T-helper 9 cell (primary cell): ENCODE measurements around the gene KIAA1549.

Source experiments
- DNase-seq: peaks from one replicate; pipeline ENCODE4 v3.0.0-alpha.2; 2020

The KIAA1549 gene

DNA sequence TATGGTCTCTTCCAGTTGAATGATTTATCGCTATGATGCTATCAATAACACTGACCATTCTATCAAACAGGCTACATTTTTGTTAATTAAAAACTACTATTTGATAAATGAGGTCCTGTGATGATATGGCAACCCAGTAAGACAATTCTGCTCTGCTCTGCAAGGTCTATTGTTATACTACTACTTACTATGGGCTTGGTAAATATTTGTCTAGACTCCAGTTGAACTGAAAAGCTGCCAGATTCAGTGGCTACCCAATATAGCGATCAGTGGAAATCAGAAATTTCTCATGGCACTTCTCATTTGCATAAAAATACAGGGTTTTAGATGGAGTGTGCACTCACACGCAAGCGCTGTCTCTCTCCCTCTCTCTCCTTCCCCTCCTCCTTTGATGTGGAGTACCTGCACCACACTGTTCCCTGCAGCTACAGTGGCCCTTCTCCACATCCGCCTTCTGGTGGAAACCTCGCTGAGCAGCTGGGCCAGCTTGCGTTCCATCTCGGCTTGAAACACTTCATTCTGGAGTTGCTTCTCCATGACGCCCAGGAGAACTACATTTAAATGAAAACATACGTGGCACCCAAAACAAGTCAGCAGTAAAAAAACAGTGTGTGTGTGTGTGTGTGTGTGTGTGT, 77.9 kb downstream of the KIAA1549 start:
- peak; percentile 67 for DNase-seq

DNA sequence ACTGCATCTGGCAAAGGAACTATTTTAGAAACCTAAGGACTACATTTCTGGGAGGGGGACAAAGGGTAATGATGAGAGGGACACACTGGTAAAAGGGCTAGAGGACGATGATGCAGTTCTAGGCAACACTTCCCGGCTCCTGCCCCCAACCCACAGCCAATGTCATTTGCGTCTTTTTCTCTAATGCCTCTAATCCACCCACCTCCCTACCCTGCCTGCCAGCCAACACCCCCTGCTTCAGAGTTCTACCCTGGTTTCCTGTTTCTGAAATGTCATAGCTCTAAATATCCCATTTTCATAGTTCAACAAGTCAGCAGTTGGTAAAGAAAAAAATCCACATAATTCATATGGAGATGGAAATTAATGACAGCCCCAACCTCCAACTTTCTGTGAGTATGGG, 79.0 kb downstream of the KIAA1549 start:
- DNase-seq = no peak

- no peak for DNase-seq
These were observed 81.0 kb downstream of the KIAA1549 start for GRCh38 chr7:138900035-138900828.

GRCh38 chr7:138898802-138899201, 82.4 kb downstream of the KIAA1549 start:
- DNase-seq = no peak

- no peak for DNase-seq
These were observed 82.9 kb downstream of the KIAA1549 start for GRCh38 chr7:138898255-138898654.

DNA sequence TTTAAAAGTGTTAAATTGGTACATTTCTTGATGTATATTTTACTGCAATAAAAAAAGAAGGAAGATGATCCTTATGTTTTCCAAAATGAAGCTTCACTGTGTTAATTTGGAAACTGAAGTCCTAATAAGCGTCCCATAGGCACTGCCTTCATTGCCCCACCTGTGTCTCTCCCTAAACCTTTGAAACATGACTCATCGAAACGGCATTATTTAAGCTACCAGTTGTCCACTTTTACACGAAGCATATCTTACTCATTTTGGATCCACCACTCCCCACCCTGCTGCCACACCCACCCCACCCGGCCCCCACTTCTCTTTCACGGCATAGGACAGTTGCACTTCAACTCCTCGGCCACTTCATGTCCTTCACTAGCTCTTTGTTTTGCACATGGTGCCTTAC, 85.5 kb downstream of the KIAA1549 start:
- DNase-seq = no peak

DNA sequence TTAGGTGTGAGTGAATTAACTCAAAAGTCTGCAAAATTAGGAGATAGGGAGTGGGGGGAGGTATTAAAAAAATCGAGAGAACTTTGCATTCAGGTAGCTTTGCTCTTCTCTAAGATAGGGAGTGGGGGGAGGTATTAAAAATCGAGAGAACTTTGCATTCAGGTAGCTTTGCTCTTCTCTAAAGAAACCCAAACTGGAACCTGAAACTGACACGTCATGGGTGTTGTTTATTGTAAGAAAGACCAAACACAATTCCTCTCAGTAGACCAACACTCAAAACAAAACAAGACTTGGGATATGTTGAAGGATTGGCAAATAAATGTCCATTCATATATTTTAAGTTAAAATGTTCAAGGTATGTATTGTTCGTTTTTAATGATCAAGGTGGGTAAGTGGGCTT, 87.9 kb downstream of the KIAA1549 start:
- DNase-seq = no peak

GRCh38 chr7:138892812-138893211, 88.4 kb downstream of the KIAA1549 start:
- no peak for DNase-seq

- no peak for DNase-seq
These were observed 89.1 kb downstream of the KIAA1549 start for GRCh38 chr7:138892006-138892630.

GRCh38 chr7:138891446-138891810, 89.8 kb downstream of the KIAA1549 start:
- DNase-seq = no peak

GRCh38 chr7:138890499-138891445, 90.4 kb downstream of the KIAA1549 start:
- no peak for DNase-seq

DNA sequence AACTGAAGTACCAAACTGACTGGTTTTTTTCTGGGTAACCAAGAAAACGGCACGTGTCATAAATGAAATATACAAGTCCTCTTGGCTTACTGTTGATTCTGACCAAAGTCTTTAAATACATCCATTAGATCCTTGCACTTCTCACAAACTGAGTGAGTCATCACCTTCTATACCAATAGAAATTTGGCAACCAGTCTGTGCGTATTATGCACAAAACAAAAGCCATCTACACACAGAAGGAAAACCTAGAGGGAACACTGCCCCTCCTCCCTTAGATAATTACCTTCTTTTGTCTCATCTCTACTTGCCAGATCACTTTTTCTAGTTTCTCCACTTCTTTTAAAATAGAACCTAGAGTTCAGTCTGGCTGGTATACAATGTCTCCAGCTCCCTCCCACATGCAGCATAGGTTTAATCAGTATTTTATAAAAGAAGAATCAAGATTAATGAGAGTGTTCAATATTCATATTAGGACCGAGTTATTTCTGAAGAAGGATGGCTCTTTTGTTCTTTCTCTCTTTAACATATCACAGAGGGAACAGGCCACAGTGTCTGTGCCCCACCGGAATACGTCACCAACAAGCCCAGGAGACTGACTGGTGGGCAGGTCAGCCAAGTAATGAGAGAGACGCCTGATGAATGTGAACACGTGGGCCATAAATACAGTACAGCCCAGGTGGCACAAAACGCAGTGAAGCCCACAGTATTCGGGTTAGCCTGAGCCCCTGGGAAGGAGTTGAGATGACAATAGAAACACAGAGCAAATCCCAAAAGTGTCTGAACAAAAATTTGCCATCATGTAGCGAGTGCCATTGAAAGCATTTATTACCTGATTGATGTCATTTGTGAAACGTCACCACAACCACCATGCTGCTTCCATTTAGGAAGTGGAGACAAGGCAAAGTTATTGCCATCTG, 91.3 kb downstream of the KIAA1549 start:
- DNase-seq = no peak

GRCh38 chr7:138887872-138888656, 93.1 kb downstream of the KIAA1549 start:
- no peak for DNase-seq

GRCh38 chr7:138887085-138887710, 94.0 kb downstream of the KIAA1549 start:
- no peak for DNase-seq

DNA sequence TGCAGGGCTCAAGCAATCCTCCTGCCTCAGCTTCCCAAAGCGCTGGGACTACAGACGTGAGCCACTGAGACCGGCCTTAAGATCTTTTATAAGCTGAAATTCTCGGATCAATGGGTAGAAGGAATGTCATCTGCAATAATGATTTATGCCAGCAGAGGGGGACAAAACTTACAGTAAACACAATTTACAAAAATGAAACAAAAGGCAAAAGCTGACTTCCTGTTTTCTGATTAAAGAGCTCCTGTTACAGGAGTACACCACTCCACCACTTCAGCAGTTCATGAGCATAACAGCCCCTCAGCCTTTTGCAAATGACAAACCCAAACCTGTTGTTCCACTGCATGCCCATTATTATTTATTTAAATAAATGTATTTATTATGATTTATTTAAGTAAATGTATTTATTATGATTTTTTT, 94.7 kb downstream of the KIAA1549 start:
- no peak for DNase-seq

- no peak for DNase-seq
These were observed 95.6 kb downstream of the KIAA1549 start for GRCh38 chr7:138885383-138886147.

- no peak for DNase-seq
These were observed 98.9 kb downstream of the KIAA1549 start for GRCh38 chr7:138882249-138882648.

DNA sequence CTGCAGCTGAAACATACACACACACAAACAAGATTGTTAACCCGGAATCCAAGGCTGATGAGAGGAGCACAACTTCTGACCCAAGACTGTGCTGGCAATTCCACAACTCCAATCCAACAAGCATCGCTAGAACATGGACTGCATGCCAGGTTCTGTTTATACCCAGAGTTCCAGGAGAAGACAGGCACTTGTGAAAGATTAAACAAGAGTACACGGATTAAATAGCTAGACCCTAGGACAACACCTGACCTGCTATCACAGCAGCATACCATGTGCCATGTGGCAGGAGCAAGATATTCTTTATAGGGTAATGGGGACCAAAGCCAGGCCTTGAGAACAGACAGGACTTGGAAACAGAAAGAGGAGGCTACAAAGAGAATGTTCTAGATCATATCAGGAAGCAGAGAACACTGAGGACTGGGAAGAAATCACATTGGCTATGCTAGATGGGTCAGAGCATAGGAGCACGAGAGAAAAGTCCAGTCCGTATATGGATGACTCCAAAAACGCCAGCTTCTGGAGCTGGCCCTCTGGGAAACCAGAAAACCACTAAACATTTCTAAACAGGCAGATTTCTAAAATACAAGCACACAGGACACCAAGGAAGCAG, 99.5 kb downstream of the KIAA1549 start:
- DNase-seq = no peak
